ENCODE data around the gene ITGAX. TPM values are rescaled to one million over a fixed set of nuclear protein-coding genes. Genes with fewer than 3 reads are reported as not detected.

ITGAX gene
- total RNA-seq: 1 to 10 TPM in 1 of 2 donors, under 1 TPM in 1; 1.00 to 4.1 TPM

DNA sequence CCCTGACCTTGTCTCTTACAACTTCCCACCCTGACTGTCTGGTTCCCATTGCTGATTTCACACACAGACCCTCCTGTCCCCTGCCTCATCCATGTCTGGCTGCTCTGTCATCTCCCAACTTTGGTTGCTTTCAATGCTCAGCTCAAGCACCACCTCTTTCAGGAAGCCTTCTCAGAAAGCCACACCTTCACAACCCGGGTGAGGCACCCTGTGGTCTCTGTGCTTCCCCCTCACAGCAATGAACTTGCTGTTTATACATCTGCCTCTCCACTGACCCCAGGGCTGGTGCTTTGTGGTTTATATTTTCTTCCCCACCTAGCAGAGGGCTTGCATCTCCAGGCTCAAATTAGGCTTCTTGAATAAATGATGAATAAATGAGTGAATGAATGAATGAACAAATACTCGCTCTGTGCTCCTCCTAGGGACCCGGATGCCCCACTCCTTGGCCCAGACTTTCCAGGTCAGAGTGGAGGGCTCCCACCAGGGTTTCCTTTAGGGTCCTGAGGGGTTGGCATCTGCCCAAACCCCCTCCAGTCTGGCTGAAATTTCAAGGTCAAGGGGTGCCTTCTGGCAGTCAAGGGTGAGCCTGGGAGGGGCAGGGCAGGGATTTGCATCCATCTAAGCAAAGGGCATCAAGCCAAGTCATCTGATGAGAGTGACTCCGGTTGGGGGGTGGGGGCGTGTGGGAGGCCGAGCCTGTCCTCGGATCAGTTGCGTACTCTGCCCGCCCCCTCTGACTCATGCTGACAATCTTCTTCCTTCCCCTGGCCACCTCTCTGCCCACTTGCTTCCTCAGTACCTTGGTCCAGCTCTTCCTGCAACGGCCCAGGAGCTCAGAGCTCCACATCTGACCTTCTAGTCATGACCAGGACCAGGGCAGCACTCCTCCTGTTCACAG is at the start of gene ITGAX:
TSS of gene ITGAX (plus strand) at position 783 of the 898 bp plus-strand sequence. CDS start at position 862, 79 bp downstream.

DNA sequence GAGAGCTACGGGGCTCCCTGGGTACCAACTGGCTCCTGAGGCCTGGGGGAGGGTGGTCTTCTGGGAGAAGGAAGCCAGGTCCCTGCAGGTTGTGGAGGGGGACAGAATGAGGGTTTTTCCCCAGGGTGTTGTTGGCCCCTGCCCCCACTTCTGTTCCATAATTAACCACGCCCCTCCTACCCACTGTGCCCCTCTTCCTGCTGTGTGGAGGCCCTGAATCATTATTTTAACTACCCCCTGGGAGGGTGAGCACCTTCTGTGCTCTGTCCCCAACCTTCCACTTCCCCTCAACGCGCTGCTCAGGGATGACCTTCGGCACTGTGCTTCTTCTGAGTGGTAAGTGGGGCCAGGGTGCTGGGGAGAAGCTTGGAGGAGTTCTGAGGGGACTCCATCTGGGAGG is 38.1 kb downstream of the ITGAX start, which contains the start of gene ITGAD:
TSS of gene ITGAD (plus strand) at position 280 of the 400 bp plus-strand sequence. CDS start at position 306, 26 bp downstream.

DNA sequence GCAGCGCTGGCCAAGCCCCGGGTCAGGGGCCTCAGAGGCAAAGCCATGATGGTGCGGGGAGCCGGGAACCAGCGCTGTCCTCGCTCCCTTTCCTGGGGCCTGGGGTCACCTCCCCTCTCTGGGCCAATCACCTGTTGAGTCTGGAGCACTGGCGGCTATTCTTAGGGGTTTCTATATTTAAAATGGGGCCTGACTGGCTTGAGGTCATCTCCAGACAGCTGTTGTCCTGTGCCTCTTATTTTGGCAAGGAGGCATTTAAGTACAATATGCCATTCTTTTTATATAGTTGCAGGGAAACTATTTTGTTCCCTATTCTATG is 73.3 kb downstream of the ITGAX start, which contains the start of gene COX6A2:
TSS of gene COX6A2 (minus strand) at position 82 of the 319 bp plus-strand sequence. CDS start at position 47, 35 bp downstream.

Other genes starting within 250 kb of the ITGAX start
- gene BCKDK, start 246.8 kb upstream of the ITGAX start, total RNA-seq: 10 to 100 TPM; 42.6 to 43.7 TPM
- 10 to 100 TPM; 25.8 to 31.6 TPM for gene KAT8, start 237.5 kb upstream of the ITGAX start, total RNA-seq
- gene PRSS8, start 219.4 kb upstream of the ITGAX start, total RNA-seq: under 1 TPM in 1 of 2 donors, not detected in 1; under 0.01 TPM
- gene PRSS36, start 205.1 kb upstream of the ITGAX start, total RNA-seq: under 1 TPM; 0.33 to 0.69 TPM
- gene FUS, start 175.0 kb upstream of the ITGAX start, total RNA-seq: 10 to 100 TPM; 45.4 to 51.0 TPM
- 100 to 1,000 TPM; 195 to 298 TPM for gene PYCARD, start 152.4 kb upstream of the ITGAX start, total RNA-seq
- gene TRIM72, start 141.1 kb upstream of the ITGAX start, total RNA-seq: under 1 TPM; under 0.01 TPM
- gene PYDC1, start 138.0 kb upstream of the ITGAX start, total RNA-seq: not detected
- gene ITGAM, start 95.2 kb upstream of the ITGAX start, total RNA-seq: 1 to 10 TPM in 1 of 2 donors, under 1 TPM in 1; under 0.01 to 1.0 TPM
- gene ITGAD, start 38.2 kb downstream of the ITGAX start, total RNA-seq: not detected
- gene COX6A2, start 73.2 kb downstream of the ITGAX start, total RNA-seq: not detected
- under 1 TPM; under 0.01 to 0.34 TPM for gene ZNF843, start 87.6 kb downstream of the ITGAX start, total RNA-seq
- gene ARMC5, start 104.3 kb downstream of the ITGAX start, total RNA-seq: 10 to 100 TPM in 1 of 2 donors, 1 to 10 TPM in 1; 8.7 to 12.0 TPM
- 10 to 100 TPM; 34.8 to 45.0 TPM for gene TGFB1I1, start 117.0 kb downstream of the ITGAX start, total RNA-seq
- gene SLC5A2, start 127.9 kb downstream of the ITGAX start, total RNA-seq: not detected
- 10 to 100 TPM; 35.0 to 36.5 TPM for gene RUSF1, start 153.2 kb downstream of the ITGAX start, total RNA-seq
- not detected for gene AHSP, start 172.7 kb downstream of the ITGAX start, total RNA-seq